Brain microvascular endothelial cell (primary cell): ENCODE results near the gene ORC3.
"Not testable (repeated sequence)": the region's sequence is repeated elsewhere in the genome, so short reads cannot be mapped to it uniquely, and the experiment has no call there.

Experiments used
- DNase-seq: peaks from one replicate; pipeline ENCODE4 v3.0.0-alpha.2; 2020
- H3K27ac ChIP-seq: fragments of 250-450 bp; sonication (Bioruptor Pico); 2 replicates; pipeline ENCODE4 v1.5.1; 2020; ENCODE audit warnings: mild to moderate bottlenecking, moderate library complexity
- H3K27me3 ChIP-seq: fragments of 250-450 bp; sonication (Bioruptor Pico); replicated peaks from 2 replicates; pipeline ENCODE4 v1.5.1; 2020; ENCODE audit warnings: mild to moderate bottlenecking
- H3K36me3 ChIP-seq: fragments of 250-450 bp; sonication (Bioruptor Pico); replicated peaks from 2 replicates; pipeline ENCODE4 v1.5.1; 2020; ENCODE audit warnings: mild to moderate bottlenecking
- H3K4me3 ChIP-seq: 2 replicates; pipeline ENCODE4 v1.5.1; 2011; ENCODE audit warnings: low read depth, mild to moderate bottlenecking, control low read depth, low read length, moderate library complexity
- CTCF ChIP-seq: IDR thresholded peaks from 2 replicates; pipeline ENCODE4 v1.5.1; 2011; ENCODE audit warnings: low read depth, mild to moderate bottlenecking, moderate library complexity, low read length, control low read depth, inconsistent platforms; ENCODE audit errors: missing control alignments
- in situ Hi-C: cut with HindIII; loops from 2 replicates; pipeline ENCODE4 v1.10.0; 2017; ENCODE audit warnings: low sequenced_read_pairs, low pct_ligation_motif_present

ORC3 gene

GRCh38 chr6:87682310-87682709, 92.4 kb downstream of the ORC3 start:
- H3K4me3 ChIP-seq, result no peak overlapping the region
- H3K36me3 ChIP-seq, result peaks cover 9% of the 10 kb centered on the region
- no peak for TF ChIP-seq CTCF
- no peak for DNase-seq
- in situ Hi-C loops, result no loop called here
- H3K27me3 ChIP-seq, result no peaks in the 10 kb centered on the region
- no peak overlapping the region for H3K27ac ChIP-seq

- DNase-seq, result no peak
- Histone ChIP-seq H3K27me3 (no peaks in the 10 kb centered on the region), H3K4me3 (no peak overlapping the region), H3K27ac (no peak overlapping the region), H3K36me3 (no peaks in the 10 kb centered on the region)
- no peak for TF ChIP-seq CTCF
- in situ Hi-C loops, result no loop called here
Measured at GRCh38 chr6:87683890-87684289, 94.0 kb downstream of the ORC3 start.

GRCh38 chr6:87684895-87685654, 95.1 kb downstream of the ORC3 start:
- in situ Hi-C loops, result no loop called here
- Histone ChIP-seq H3K4me3 (no peak overlapping the region), H3K27ac (no peak overlapping the region), H3K36me3 (no peaks in the 10 kb centered on the region), H3K27me3 (no peaks in the 10 kb centered on the region)
- no peak for TF ChIP-seq CTCF
- DNase-seq, result no peak

GRCh38 chr6:87686636-87687205, 96.8 kb downstream of the ORC3 start:
- H3K27ac ChIP-seq, H3K4me3 ChIP-seq, in situ Hi-C loops, DNase-seq, H3K27me3 ChIP-seq, H3K36me3 ChIP-seq: not testable (repeated sequence)

- H3K27ac ChIP-seq, result no peak overlapping the region
- no peaks in the 10 kb centered on the region for H3K36me3 ChIP-seq
- H3K4me3 ChIP-seq, result no peak overlapping the region
- no peak for TF ChIP-seq CTCF
- H3K27me3 ChIP-seq, result no peaks in the 10 kb centered on the region
- in situ Hi-C loops, result no loop called here
- DNase-seq, result no peak
Measured at GRCh38 chr6:87687296-87687695, 97.4 kb downstream of the ORC3 start.

GRCh38 chr6:87687893-87688292, 98.0 kb downstream of the ORC3 start:
- H3K4me3 ChIP-seq, H3K27me3 ChIP-seq, H3K27ac ChIP-seq, DNase-seq, in situ Hi-C loops, H3K36me3 ChIP-seq: not testable (repeated sequence)

GRCh38 chr6:87690441-87690840, 100.5 kb downstream of the ORC3 start:
- in situ Hi-C loops, result no loop called here
- DNase-seq, result no peak
- H3K27me3 ChIP-seq, result no peaks in the 10 kb centered on the region
- H3K27ac ChIP-seq, result no peak overlapping the region
- H3K4me3 ChIP-seq, result no peak overlapping the region
- H3K36me3 ChIP-seq, result no peaks in the 10 kb centered on the region
- TF ChIP-seq CTCF, result no peak
